ENCODE measurements around the gene IL17RE.

IL17RE gene

DNA sequence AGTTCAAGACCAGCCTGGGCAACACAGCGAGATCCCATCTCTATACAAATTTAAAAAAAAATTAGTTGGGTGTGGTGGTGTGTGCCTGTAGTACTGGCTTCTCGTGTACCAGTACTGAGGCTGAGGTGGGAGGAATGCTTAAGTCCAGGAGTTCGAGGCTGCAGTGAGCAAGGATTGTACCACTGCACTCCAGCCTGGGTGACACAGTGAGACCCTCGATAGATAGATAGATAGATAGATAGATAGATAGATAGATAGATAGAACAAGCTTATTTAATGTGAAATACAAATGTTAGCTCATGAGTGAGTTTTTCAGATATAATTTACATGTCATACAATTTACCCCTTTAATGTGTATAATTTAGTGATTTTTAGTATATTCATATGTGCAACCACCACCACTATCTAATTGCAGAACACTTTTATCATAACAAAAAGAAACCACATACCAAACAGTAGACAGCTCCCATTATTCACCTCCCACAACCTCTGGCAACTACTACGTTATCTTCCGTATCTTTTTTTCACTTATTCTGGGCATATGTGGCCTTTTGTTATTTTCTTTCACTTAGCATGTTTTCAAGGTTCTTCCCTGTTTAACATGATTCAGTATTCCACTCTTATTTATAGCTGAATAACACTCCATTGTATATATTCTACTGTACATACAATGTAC, 62.7 kb downstream of the IL17RE start:
- no peak for DNase-seq

All from CD4-positive, alpha-beta T cell treated with Interleukin-4 for 1 hour (primary cell).